Measurements from ENCODE around the gene XPC. TPM values are rescaled to one million over a fixed set of nuclear protein-coding genes. Genes with fewer than 3 reads are reported as not detected.

The XPC gene
- total and polyA plus RNA-seq, 2 experiments from 2014 or later, result 27.3 to 29.5 TPM

DNA sequence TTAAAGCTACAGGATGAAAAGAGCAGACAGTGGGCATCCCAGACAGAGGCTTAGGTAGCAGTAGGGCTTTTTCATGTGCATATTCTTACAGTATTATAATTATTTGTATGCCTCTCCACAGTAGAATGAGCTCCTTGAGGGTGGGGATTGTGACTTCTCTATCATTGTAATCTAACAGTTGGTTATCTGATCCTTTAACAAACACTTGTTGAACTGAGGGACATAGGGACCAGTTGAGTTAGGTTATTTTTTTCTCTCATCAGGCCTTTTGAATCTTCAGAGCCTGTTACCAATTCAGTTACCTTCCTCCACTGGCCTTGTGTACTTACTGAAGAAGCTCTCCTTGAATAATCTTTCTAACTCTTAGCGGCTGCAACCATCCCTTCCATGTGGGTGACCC is 1.4 kb upstream of the XPC start:
- Histone ChIP-seq H3K36me3 (replicated peaks; ENCODE audit: insufficient read depth, low read depth) (no peaks in the 10 kb centered on the region), H4K20me1 (ENCODE audit: insufficient read depth, poor library complexity, severe bottlenecking) (peaks cover 10% of the 10 kb centered on the region), H3K4me2 (peak overlapping the region; percentile 77), H2AFZ (no peak overlapping the region), H3K27ac (no peak overlapping the region), H3K9me2 (replicated peaks; ENCODE audit: insufficient read depth) (no peaks in the 10 kb centered on the region), H3K4me1 (ENCODE audit: insufficient read depth) (peaks cover 9% of the 10 kb centered on the region), H3K4me3 (no peak overlapping the region), H3K79me2 (peaks cover 73% of the 10 kb centered on the region), H3K9me3 (ENCODE audit: low read depth) (no peaks in the 10 kb centered on the region), H3K27me3 (no peaks in the 10 kb centered on the region)
- TF ChIP-seq EZH2 (IDR thresholded peaks at IDR 0.05; ENCODE audit: borderline replicate concordance), result no peak
- no peak for TF ChIP-seq EZH2phosphoT487 (IDR thresholded peaks at IDR 0.05; ENCODE audit: low read depth, severe bottlenecking, unreplicated experiment)
- 100% methylated on average over 1 of the region's 1 CpG for WGBS (ENCODE audit: low lambda C conversion rate, missing lambda C conversion rate)
- DNase-seq (ENCODE audit: low spot score), result no peak

DNA sequence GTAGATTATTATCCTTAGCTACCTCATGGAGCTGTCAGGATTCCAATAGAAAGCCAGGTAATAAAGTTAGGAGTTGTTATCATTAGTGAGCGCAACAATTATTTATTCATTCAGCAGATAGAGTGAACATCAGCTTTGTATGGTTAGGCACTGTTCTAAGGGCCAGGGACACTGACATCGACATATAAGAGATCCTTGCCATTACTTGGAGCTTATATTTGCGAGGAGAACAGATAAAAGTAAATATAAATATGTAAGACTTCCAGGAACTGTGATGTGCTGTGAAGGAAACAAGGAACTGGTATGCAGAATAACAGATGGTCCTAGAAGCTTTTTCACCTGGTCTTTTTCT is 689 bp upstream of the XPC start:
- Histone ChIP-seq H3K9me2 (replicated peaks; ENCODE audit: insufficient read depth) (no peaks in the 10 kb centered on the region), H3K79me2 (peaks cover 79% of the 10 kb centered on the region)

GRCh38 chr3:14177580-14178246 is 688 bp downstream of the XPC start:
- Histone ChIP-seq H3K4me2 (peak overlapping the region; percentile 94), H3K4me3 (peak overlapping the region; percentile 29), H4K20me1 (ENCODE audit: insufficient read depth, poor library complexity, severe bottlenecking) (peaks cover 10% of the 10 kb centered on the region), H3K27ac (peak overlapping the region; percentile 93), H3K36me3 (replicated peaks; ENCODE audit: insufficient read depth, low read depth) (no peaks in the 10 kb centered on the region), H3K79me2 (peaks cover 87% of the 10 kb centered on the region), H3K9me2 (replicated peaks; ENCODE audit: insufficient read depth) (no peaks in the 10 kb centered on the region), H3K4me1 (ENCODE audit: insufficient read depth) (peaks cover 9% of the 10 kb centered on the region), H3K27me3 (no peaks in the 10 kb centered on the region), H2AFZ (peak overlapping the region; percentile 36), H3K9me3 (ENCODE audit: low read depth) (no peaks in the 10 kb centered on the region)
- 8% methylated on average over 10 of the region's 10 CpGs for WGBS (ENCODE audit: low lambda C conversion rate, missing lambda C conversion rate)
- DNase-seq (ENCODE audit: low spot score), result no peak
- TF ChIP-seq CTCF (IDR thresholded peaks at IDR 0.05; ENCODE audit: poor library complexity), result no peak
- TF ChIP-seq EZH2phosphoT487 (IDR thresholded peaks at IDR 0.05; ENCODE audit: low read depth, severe bottlenecking, unreplicated experiment), result no peak
- TF ChIP-seq EZH2 (IDR thresholded peaks at IDR 0.05; ENCODE audit: borderline replicate concordance), result no peak

More for the DNA sequence above, 689 bp upstream of the XPC start:
- H3K4me3 ChIP-seq, result peak overlapping the region; percentile 53
- H2AFZ ChIP-seq, result peak overlapping the region; percentile 57
- H3K9me3 ChIP-seq (ENCODE audit: low read depth), result no peaks in the 10 kb centered on the region
- WGBS (ENCODE audit: low lambda C conversion rate, missing lambda C conversion rate), result 4% methylated on average over 3 of the region's 3 CpGs
- peak overlapping the region; percentile 63 for H3K27ac ChIP-seq
- H3K4me1 ChIP-seq (ENCODE audit: insufficient read depth), result peaks cover 9% of the 10 kb centered on the region
- TF ChIP-seq CTCF (IDR thresholded peaks at IDR 0.05; ENCODE audit: poor library complexity) (no peak), EZH2 (IDR thresholded peaks at IDR 0.05; ENCODE audit: borderline replicate concordance) (no peak), EZH2phosphoT487 (IDR thresholded peaks at IDR 0.05; ENCODE audit: low read depth, severe bottlenecking, unreplicated experiment) (no peak)
- no peak for DNase-seq (ENCODE audit: low spot score)
- H4K20me1 ChIP-seq (ENCODE audit: insufficient read depth, poor library complexity, severe bottlenecking), result peaks cover 10% of the 10 kb centered on the region
- H3K36me3 ChIP-seq (replicated peaks; ENCODE audit: insufficient read depth, low read depth), result no peaks in the 10 kb centered on the region
- H3K4me2 ChIP-seq, result peak overlapping the region; percentile 77
- no peaks in the 10 kb centered on the region for H3K27me3 ChIP-seq

DNA sequence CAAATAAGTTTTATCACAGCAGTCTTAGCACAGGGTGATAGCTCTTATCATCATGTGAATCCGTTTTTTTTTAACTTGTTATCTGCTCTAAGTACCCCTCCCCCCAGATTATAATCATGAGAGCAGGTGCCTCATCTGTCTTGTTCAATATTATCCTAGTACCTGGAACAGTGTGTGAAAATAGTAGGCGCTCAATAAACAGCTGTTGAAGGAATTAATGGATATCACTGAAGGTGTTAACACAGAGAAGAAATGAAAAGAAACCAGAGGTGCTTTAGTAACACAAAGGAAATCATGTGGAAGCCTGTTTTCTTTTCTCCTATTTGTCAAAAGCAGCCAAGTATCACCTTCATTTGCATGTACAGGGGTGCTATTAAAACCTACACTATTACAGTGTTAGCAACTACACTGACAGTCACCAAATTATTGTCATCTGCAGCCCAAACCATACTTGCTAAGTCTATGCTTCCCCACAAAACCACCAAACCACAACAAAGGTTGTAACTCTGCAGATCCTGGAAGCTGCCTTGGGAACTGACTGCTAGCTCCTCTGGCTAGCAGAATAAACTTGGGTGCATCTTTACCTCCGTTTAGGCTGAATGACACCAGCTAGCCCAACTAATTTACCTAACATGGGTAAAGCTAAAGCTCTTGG is 2.9 kb downstream of the XPC start:
- peaks cover 68% of the 10 kb centered on the region for H3K79me2 ChIP-seq
- 69% methylated on average over 3 of the region's 3 CpGs for WGBS (ENCODE audit: low lambda C conversion rate, missing lambda C conversion rate)
- H2AFZ ChIP-seq, result no peak overlapping the region
- no peak overlapping the region for H3K4me3 ChIP-seq
- H3K36me3 ChIP-seq (replicated peaks; ENCODE audit: insufficient read depth, low read depth), result no peaks in the 10 kb centered on the region
- peaks cover 10% of the 10 kb centered on the region for H4K20me1 ChIP-seq (ENCODE audit: insufficient read depth, poor library complexity, severe bottlenecking)
- no peaks in the 10 kb centered on the region for H3K9me3 ChIP-seq (ENCODE audit: low read depth)
- peaks cover 9% of the 10 kb centered on the region for H3K4me1 ChIP-seq (ENCODE audit: insufficient read depth)
- no peak overlapping the region for H3K4me2 ChIP-seq
- TF ChIP-seq EZH2phosphoT487 (IDR thresholded peaks at IDR 0.05; ENCODE audit: low read depth, severe bottlenecking, unreplicated experiment) (no peak), EZH2 (IDR thresholded peaks at IDR 0.05; ENCODE audit: borderline replicate concordance) (no peak), CTCF (IDR thresholded peaks at IDR 0.05; ENCODE audit: poor library complexity) (no peak)
- no peaks in the 10 kb centered on the region for H3K9me2 ChIP-seq (replicated peaks; ENCODE audit: insufficient read depth)
- no peak for DNase-seq (ENCODE audit: low spot score)
- no peak overlapping the region for H3K27ac ChIP-seq
- H3K27me3 ChIP-seq, result no peaks in the 10 kb centered on the region

Data from hepatocyte (in vitro differentiated cells).